Muscle of leg (tissue), 11 donors: ENCODE measurements around the gene HRH3. TPM values are rescaled to one million over a fixed set of nuclear protein-coding genes. Genes with fewer than 3 reads are reported as not detected.
A peak's percentile ranks its signal among the peaks of the same experiment; 100 is the strongest.

Source experiments
- DNase-seq: peaks from one replicate; pipeline ENCODE4 v3.0.0; 2013
- H3K27ac ChIP-seq: one replicate; pipeline ENCODE4 v1.5.1; 2013; ENCODE audit warnings: mild to moderate bottlenecking, low read length, control low read depth
- H3K27me3 ChIP-seq: one replicate; pipeline ENCODE4 v1.6.1; 2013; ENCODE audit warnings: low read length; ENCODE audit not compliant: control insufficient read depth, insufficient read depth
- H3K36me3 ChIP-seq: one replicate; pipeline ENCODE4 v1.6.1; 2013; ENCODE audit warnings: low read length; ENCODE audit not compliant: control insufficient read depth, insufficient read depth
- H3K4me1 ChIP-seq: one replicate; pipeline ENCODE4 v1.6.1; 2013; ENCODE audit warnings: low read length; ENCODE audit not compliant: control insufficient read depth, insufficient read depth
- H3K4me3 ChIP-seq: one replicate; pipeline ENCODE4 v1.5.1; 2013; ENCODE audit warnings: low read length, control low read depth
- H3K9me3 ChIP-seq: replicated peaks from 2 replicates; pipeline ENCODE4 v1.6.1; 2013; ENCODE audit warnings: low read depth, low read length; ENCODE audit not compliant: control insufficient read depth
- WGBS: methylation state at CpG from one replicate; pipeline ENCODE4 v1.1.5; 2013; ENCODE audit warnings: missing lambda C conversion rate; ENCODE audit not compliant: insufficient coverage; 5-methylcytosine and 5-hydroxymethylcytosine counted together
- polyA plus RNA-seq, 8 donors: library from polyadenylated mRNA; unstranded; fragments of 120-200 nt; gene quantifications; one replicate each; pipeline versions ENCODE4 v1.2.1 to v1.2.3, GENCODE V29; 2013; ENCODE audit warnings: inconsistent platforms in 1 of 8, low replicate concordance in 1 of 8; ENCODE audit not compliant: insufficient read length in 8 of 8, insufficient read depth in 1 of 8
- total RNA-seq: library from RNA; stranded (reverse); fragments of 120-200 nt; gene quantifications from one replicate; pipeline ENCODE4 v1.2.4, GENCODE V29; 2013

HRH3 gene
- total and polyA plus RNA-seq, 9 donors, result 0.09 to 1.3 (median 0.49) TPM

GRCh38 chr20:62193079-62194025 lies 26.7 kb downstream of the HRH3 start:
- Histone ChIP-seq H3K27ac (no peak overlapping the region), H3K36me3 (peaks cover 37% of the 10 kb centered on the region), H3K9me3 (no peaks in the 10 kb centered on the region), H3K4me1 (no peaks in the 10 kb centered on the region), H3K4me3 (no peak overlapping the region), H3K27me3 (no peaks in the 10 kb centered on the region)
- WGBS, result 91% methylated on average over 23 of the region's 29 CpGs
- no peak for DNase-seq

GRCh38 chr20:62192635-62193034 lies 27.4 kb downstream of the HRH3 start:
- WGBS, result 89% methylated on average over 9 of the region's 10 CpGs
- Histone ChIP-seq H3K9me3 (no peaks in the 10 kb centered on the region), H3K4me3 (no peak overlapping the region), H3K27me3 (no peaks in the 10 kb centered on the region), H3K27ac (no peak overlapping the region), H3K4me1 (no peaks in the 10 kb centered on the region), H3K36me3 (peaks cover 30% of the 10 kb centered on the region)
- no peak for DNase-seq

GRCh38 chr20:62191781-62192559 lies 28.1 kb downstream of the HRH3 start:
- DNase-seq, result no peak
- Histone ChIP-seq H3K36me3 (peaks cover 29% of the 10 kb centered on the region), H3K27me3 (no peaks in the 10 kb centered on the region), H3K27ac (no peak overlapping the region), H3K9me3 (no peaks in the 10 kb centered on the region), H3K4me1 (no peaks in the 10 kb centered on the region), H3K4me3 (no peak overlapping the region)
- 79% methylated on average over 11 of the region's 14 CpGs for WGBS

- DNase-seq, result no peak
- no peak overlapping the region for H3K4me3 ChIP-seq
- no peak overlapping the region for H3K27ac ChIP-seq
- H3K4me1 ChIP-seq, result no peaks in the 10 kb centered on the region
- H3K27me3 ChIP-seq, result no peaks in the 10 kb centered on the region
- H3K36me3 ChIP-seq, result peaks cover 26% of the 10 kb centered on the region
- 78% methylated on average over 17 of the region's 25 CpGs for WGBS
- H3K9me3 ChIP-seq, result no peaks in the 10 kb centered on the region
These were observed 29.3 kb downstream of the HRH3 start for GRCh38 chr20:62190639-62191411.

GRCh38 chr20:62186887-62187866 lies 32.9 kb downstream of the HRH3 start:
- Histone ChIP-seq H3K4me1 (peaks cover 10% of the 10 kb centered on the region), H3K4me3 (no peak overlapping the region), H3K9me3 (no peaks in the 10 kb centered on the region), H3K36me3 (peaks cover 13% of the 10 kb centered on the region), H3K27me3 (no peaks in the 10 kb centered on the region), H3K27ac (no peak overlapping the region)
- WGBS, result 100% methylated on average over 1 of the region's 13 CpGs
- no peak for DNase-seq

- H3K4me3 ChIP-seq, result no peak overlapping the region
- H3K9me3 ChIP-seq, result no peaks in the 10 kb centered on the region
- H3K4me1 ChIP-seq, result peaks cover 10% of the 10 kb centered on the region
- 100% methylated on average over 1 of the region's 3 CpGs for WGBS
- H3K27ac ChIP-seq, result no peak overlapping the region
- no peaks in the 10 kb centered on the region for H3K27me3 ChIP-seq
- DNase-seq, result no peak
- peaks cover 13% of the 10 kb centered on the region for H3K36me3 ChIP-seq
These were observed 34.0 kb downstream of the HRH3 start for GRCh38 chr20:62186096-62186426.

GRCh38 chr20:62183426-62184142 lies 36.5 kb downstream of the HRH3 start:
- H3K36me3 ChIP-seq, result peaks cover 8% of the 10 kb centered on the region
- peak overlapping the region; percentile 22 for H3K27ac ChIP-seq
- no peak for DNase-seq
- 23% methylated on average over 18 of the region's 25 CpGs for WGBS
- no peaks in the 10 kb centered on the region for H3K9me3 ChIP-seq
- H3K27me3 ChIP-seq, result no peaks in the 10 kb centered on the region
- peaks cover 10% of the 10 kb centered on the region for H3K4me1 ChIP-seq
- H3K4me3 ChIP-seq, result peak overlapping the region; percentile 95

GRCh38 chr20:62182469-62183425 lies 37.3 kb downstream of the HRH3 start, which contains the start of gene MTG2:
MTG2 (plus strand) TSS chr20:62183028; CDS start chr20:62193421, 10,393 bp downstream.
- Histone ChIP-seq H3K4me3 (peak within 1 kb of the TSS; percentile 95), H3K4me1 (peaks cover 10% of the 10 kb centered on the region), H3K36me3 (peaks cover 8% of the 10 kb centered on the region), H3K27me3 (no peaks in the 10 kb centered on the region), H3K9me3 (no peaks in the 10 kb centered on the region), H3K27ac (peak within 1 kb of the TSS; percentile 90)
- peak; percentile 98 for DNase-seq
- WGBS, result under 1% methylated on average over 91 of the region's 96 CpGs
